BLaER1 (cell line): ENCODE measurements around the gene IL1RAPL1.

Experiments used
- H3K27ac ChIP-seq: shearing (Covaris generic); formaldehyde crosslinking; 2 replicates; pipeline ENCODE4 v1.8.1; 2022
- H3K27me3 ChIP-seq: shearing (Covaris generic); formaldehyde crosslinking; 2 replicates; pipeline ENCODE4 v1.8.1; 2022
- H3K36me3 ChIP-seq: shearing (Covaris generic); formaldehyde crosslinking; 2 replicates; pipeline ENCODE4 v1.8.1; 2022
- H3K4me1 ChIP-seq: shearing (Covaris generic); formaldehyde crosslinking; 2 replicates; pipeline ENCODE4 v1.8.1; 2022
- H3K4me2 ChIP-seq: shearing (Covaris generic); formaldehyde crosslinking; 2 replicates; pipeline ENCODE4 v1.8.1; 2022
- H3K4me3 ChIP-seq: shearing (Covaris generic); formaldehyde crosslinking; 2 replicates; pipeline ENCODE4 v1.8.1; 2022
- H3K9ac ChIP-seq: shearing (Covaris generic); formaldehyde crosslinking; 2 replicates; pipeline ENCODE4 v1.8.1; 2022
- H3K9me3 ChIP-seq: shearing (Covaris generic); formaldehyde crosslinking; 2 replicates; pipeline ENCODE4 v1.8.1; 2022
- H4K20me1 ChIP-seq: shearing (Covaris generic); formaldehyde crosslinking; 2 replicates; pipeline ENCODE4 v1.8.1; 2022
- Cebpa-rat ChIP-seq: shearing (Covaris generic); IDR thresholded peaks from 2 replicates; pipeline ENCODE4 v1.8.1; 2022

Gene IL1RAPL1

GRCh38 chrX:28670074-28670473, 82.8 kb downstream of the IL1RAPL1 start:
- Histone ChIP-seq H4K20me1 (no peaks in the 10 kb centered on the region), H3K4me2 (no peak overlapping the region), H3K9ac (no peak overlapping the region), H3K27me3 (no peaks in the 10 kb centered on the region), H3K36me3 (no peaks in the 10 kb centered on the region), H3K4me3 (no peak overlapping the region), H3K4me1 (no peaks in the 10 kb centered on the region), H3K9me3 (no peaks in the 10 kb centered on the region), H3K27ac (no peak overlapping the region)
- TF ChIP-seq Cebpa-rat: no peak

GRCh38 chrX:28675173-28675572, 87.9 kb downstream of the IL1RAPL1 start:
- Histone ChIP-seq H4K20me1 (no peaks in the 10 kb centered on the region), H3K9ac (no peak overlapping the region), H3K36me3 (no peaks in the 10 kb centered on the region), H3K4me3 (no peak overlapping the region), H3K4me1 (no peaks in the 10 kb centered on the region), H3K9me3 (no peaks in the 10 kb centered on the region), H3K27ac (no peak overlapping the region), H3K27me3 (no peaks in the 10 kb centered on the region), H3K4me2 (no peak overlapping the region)
- TF ChIP-seq Cebpa-rat: no peak

GRCh38 chrX:28693101-28693500, 105.9 kb downstream of the IL1RAPL1 start:
- Histone ChIP-seq H3K4me3 (no peak overlapping the region), H3K4me2 (no peak overlapping the region), H3K36me3 (no peaks in the 10 kb centered on the region), H3K4me1 (no peaks in the 10 kb centered on the region), H3K9me3 (no peaks in the 10 kb centered on the region), H3K27me3 (no peaks in the 10 kb centered on the region), H3K27ac (no peak overlapping the region), H4K20me1 (no peaks in the 10 kb centered on the region), H3K9ac (no peak overlapping the region)
- TF ChIP-seq Cebpa-rat: no peak

GRCh38 chrX:28697732-28698131, 110.5 kb downstream of the IL1RAPL1 start:
- H3K4me3 ChIP-seq: no peak overlapping the region
- H3K27ac ChIP-seq: no peak overlapping the region
- no peak overlapping the region for H3K4me2 ChIP-seq
- no peaks in the 10 kb centered on the region for H3K27me3 ChIP-seq
- H4K20me1 ChIP-seq: no peaks in the 10 kb centered on the region
- no peaks in the 10 kb centered on the region for H3K4me1 ChIP-seq
- TF ChIP-seq Cebpa-rat: no peak
- no peak overlapping the region for H3K9ac ChIP-seq
- H3K9me3 ChIP-seq: no peaks in the 10 kb centered on the region
- H3K36me3 ChIP-seq: no peaks in the 10 kb centered on the region

GRCh38 chrX:28701222-28701621, 114.0 kb downstream of the IL1RAPL1 start:
- no peaks in the 10 kb centered on the region for H3K27me3 ChIP-seq
- no peaks in the 10 kb centered on the region for H3K4me1 ChIP-seq
- no peaks in the 10 kb centered on the region for H3K36me3 ChIP-seq
- no peak overlapping the region for H3K27ac ChIP-seq
- H3K9me3 ChIP-seq: no peaks in the 10 kb centered on the region
- no peak overlapping the region for H3K4me3 ChIP-seq
- no peak overlapping the region for H3K4me2 ChIP-seq
- H4K20me1 ChIP-seq: no peaks in the 10 kb centered on the region
- TF ChIP-seq Cebpa-rat: no peak
- H3K9ac ChIP-seq: no peak overlapping the region

- H3K9me3 ChIP-seq: peaks cover 2% of the 10 kb centered on the region; the same call in 1 of the 2 replicates
- H3K4me1 ChIP-seq: no peaks in the 10 kb centered on the region
- H3K36me3 ChIP-seq: no peaks in the 10 kb centered on the region
- H3K4me2 ChIP-seq: no peak overlapping the region
- TF ChIP-seq Cebpa-rat: no peak
- no peak overlapping the region for H3K9ac ChIP-seq
- H3K27ac ChIP-seq: no peak overlapping the region
- H4K20me1 ChIP-seq: no peaks in the 10 kb centered on the region
- H3K27me3 ChIP-seq: no peaks in the 10 kb centered on the region
- no peak overlapping the region for H3K4me3 ChIP-seq
Measured at GRCh38 chrX:28706964-28707363, 119.7 kb downstream of the IL1RAPL1 start.

- Histone ChIP-seq H3K4me2 (no peak overlapping the region), H3K27me3 (no peaks in the 10 kb centered on the region), H3K4me3 (no peak overlapping the region), H4K20me1 (no peaks in the 10 kb centered on the region), H3K4me1 (no peaks in the 10 kb centered on the region), H3K9me3 (peaks cover 4% of the 10 kb centered on the region; the same call in 1 of the 2 replicates), H3K27ac (no peak overlapping the region), H3K9ac (no peak overlapping the region), H3K36me3 (no peaks in the 10 kb centered on the region)
- TF ChIP-seq Cebpa-rat: no peak
Measured at GRCh38 chrX:28709421-28709820, 122.2 kb downstream of the IL1RAPL1 start.

GRCh38 chrX:28717864-28718263, 130.6 kb downstream of the IL1RAPL1 start:
- Histone ChIP-seq H3K4me3 (no peak overlapping the region), H4K20me1 (no peaks in the 10 kb centered on the region), H3K4me1 (no peaks in the 10 kb centered on the region), H3K4me2 (no peak overlapping the region), H3K9ac (no peak overlapping the region), H3K36me3 (no peaks in the 10 kb centered on the region), H3K27ac (no peak overlapping the region), H3K9me3 (no peaks in the 10 kb centered on the region), H3K27me3 (no peaks in the 10 kb centered on the region)
- no peak for TF ChIP-seq Cebpa-rat

- Histone ChIP-seq H3K36me3 (no peaks in the 10 kb centered on the region), H3K27me3 (no peaks in the 10 kb centered on the region), H3K4me2 (no peak overlapping the region), H4K20me1 (no peaks in the 10 kb centered on the region), H3K4me3 (no peak overlapping the region), H3K9ac (no peak overlapping the region), H3K27ac (no peak overlapping the region), H3K4me1 (no peaks in the 10 kb centered on the region), H3K9me3 (no peaks in the 10 kb centered on the region)
- TF ChIP-seq Cebpa-rat: no peak
Measured at GRCh38 chrX:28718450-28718849, 131.2 kb downstream of the IL1RAPL1 start.

- Histone ChIP-seq H3K9me3 (no peaks in the 10 kb centered on the region), H3K27me3 (no peaks in the 10 kb centered on the region), H3K4me3 (no peak overlapping the region), H3K4me2 (no peak overlapping the region), H3K36me3 (no peaks in the 10 kb centered on the region), H4K20me1 (no peaks in the 10 kb centered on the region), H3K27ac (no peak overlapping the region), H3K4me1 (no peaks in the 10 kb centered on the region), H3K9ac (no peak overlapping the region)
- no peak for TF ChIP-seq Cebpa-rat
Measured at GRCh38 chrX:28719620-28720019, 132.4 kb downstream of the IL1RAPL1 start.

- Histone ChIP-seq H3K36me3 (no peaks in the 10 kb centered on the region), H3K4me2 (no peak overlapping the region), H3K4me1 (no peaks in the 10 kb centered on the region), H4K20me1 (no peaks in the 10 kb centered on the region), H3K9ac (no peak overlapping the region), H3K9me3 (no peaks in the 10 kb centered on the region), H3K27me3 (no peaks in the 10 kb centered on the region), H3K4me3 (no peak overlapping the region), H3K27ac (no peak overlapping the region)
- no peak for TF ChIP-seq Cebpa-rat
Measured at GRCh38 chrX:28752330-28752729, 165.1 kb downstream of the IL1RAPL1 start.
